ENCODE measurements around the gene DPP3. TPM values are rescaled to one million over a fixed set of nuclear protein-coding genes. Genes with fewer than 3 reads are reported as not detected.

The DPP3 gene
- total RNA-seq, 4 donors from 2014 or later: 17.8 to 33.3 (median 20.2) TPM

- intact Hi-C loops (cut with DNase I): no loop called here
- H3K4me3 ChIP-seq: no peak overlapping the region
- no peaks in the 10 kb centered on the region for H3K27me3 ChIP-seq
- 83% methylated on average over 11 of the region's 14 CpGs for WGBS
- no peaks in the 10 kb centered on the region for H3K4me1 ChIP-seq
- peaks cover 21 to 94% (median 64%) of the 10 kb centered on the region in 4 donors for H3K36me3 ChIP-seq
- H3K27ac ChIP-seq (replicated peaks in 1 of 4): no peak overlapping the region
- H3K9me3 ChIP-seq: no peaks in the 10 kb centered on the region
- TF ChIP-seq EP300 (IDR thresholded peaks at IDR 0.05) (no peak), POLR2AphosphoS5 (IDR thresholded peaks at IDR 0.05) (no peak), POLR2A (IDR thresholded peaks at IDR 0.05; ENCODE audit: low read depth) (no peak), CTCF (IDR thresholded peaks at IDR 0.05) (no peak)
- DNase-seq (ENCODE audit: extremely low spot score): no peak
Measured at GRCh38 chr11:66494935-66495334, 14.7 kb downstream of the DPP3 start.

DNA sequence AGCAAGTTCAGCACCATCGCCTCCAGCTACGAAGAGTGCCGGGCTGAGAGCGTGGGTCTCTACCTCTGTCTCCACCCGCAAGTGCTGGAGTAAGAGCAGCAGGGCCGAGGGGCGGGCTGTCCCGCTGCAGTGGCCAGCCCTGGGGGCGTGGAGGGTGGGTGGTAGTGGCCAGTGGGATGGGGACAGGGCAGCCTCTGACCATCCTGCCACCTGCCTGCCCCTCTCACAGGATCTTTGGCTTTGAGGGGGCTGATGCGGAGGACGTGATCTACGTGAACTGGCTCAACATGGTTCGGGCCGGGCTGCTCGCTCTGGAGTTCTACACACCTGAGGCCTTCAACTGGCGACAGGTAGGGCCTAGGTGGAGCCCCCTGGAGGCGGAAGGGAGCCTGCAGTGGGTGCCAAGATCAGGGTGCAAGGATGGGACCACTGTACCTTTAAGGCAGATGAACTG lies 15.2 kb downstream of the DPP3 start:
- Histone ChIP-seq H3K9me3 (no peaks in the 10 kb centered on the region), H3K4me3 (no peak overlapping the region), H3K4me1 (no peaks in the 10 kb centered on the region), H3K36me3 (peaks cover 23 to 96% (median 67%) of the 10 kb centered on the region in 4 donors), H3K27ac (replicated peaks in 1 of 4) (no peak overlapping the region), H3K27me3 (no peaks in the 10 kb centered on the region)
- TF ChIP-seq POLR2A (IDR thresholded peaks at IDR 0.05; ENCODE audit: low read depth) (no peak), CTCF (IDR thresholded peaks at IDR 0.05) (no peak), POLR2AphosphoS5 (IDR thresholded peaks at IDR 0.05) (no peak), EP300 (IDR thresholded peaks at IDR 0.05) (no peak)
- DNase-seq (ENCODE audit: extremely low spot score): no peak
- 94% methylated on average over 15 of the region's 17 CpGs for WGBS
- intact Hi-C loops (cut with DNase I): no loop called here

GRCh38 chr11:66497206-66497605 lies 17.0 kb downstream of the DPP3 start:
- H3K4me3 ChIP-seq: no peak overlapping the region
- DNase-seq (ENCODE audit: extremely low spot score): no peak
- no peaks in the 10 kb centered on the region for H3K4me1 ChIP-seq
- intact Hi-C loops (cut with DNase I): no loop called here
- H3K36me3 ChIP-seq: peaks cover 16 to 86% (median 61%) of the 10 kb centered on the region in 4 donors
- no peak for TF ChIP-seq EP300 (IDR thresholded peaks at IDR 0.05)
- TF ChIP-seq CTCF (IDR thresholded peaks at IDR 0.05): no peak
- TF ChIP-seq POLR2AphosphoS5 (IDR thresholded peaks at IDR 0.05): no peak
- no peak for TF ChIP-seq POLR2A (IDR thresholded peaks at IDR 0.05; ENCODE audit: low read depth)
- 97% methylated on average over 16 of the region's 16 CpGs for WGBS
- no peaks in the 10 kb centered on the region for H3K9me3 ChIP-seq
- no peaks in the 10 kb centered on the region for H3K27me3 ChIP-seq
- no peak overlapping the region for H3K27ac ChIP-seq (replicated peaks in 1 of 4)

- DNase-seq (ENCODE audit: extremely low spot score): no peak
- Histone ChIP-seq H3K27ac (replicated peaks in 1 of 4) (no peak overlapping the region), H3K27me3 (no peaks in the 10 kb centered on the region), H3K4me3 (no peak overlapping the region), H3K4me1 (no peaks in the 10 kb centered on the region), H3K36me3 (peaks cover 16 to 84% (median 53%) of the 10 kb centered on the region in 4 donors), H3K9me3 (no peaks in the 10 kb centered on the region)
- 98% methylated on average over 5 of the region's 5 CpGs for WGBS
- TF ChIP-seq EP300 (IDR thresholded peaks at IDR 0.05): no peak
- TF ChIP-seq POLR2AphosphoS5 (IDR thresholded peaks at IDR 0.05): no peak
- no peak for TF ChIP-seq POLR2A (IDR thresholded peaks at IDR 0.05; ENCODE audit: low read depth)
- no peak for TF ChIP-seq CTCF (IDR thresholded peaks at IDR 0.05)
- intact Hi-C loops (cut with DNase I): no loop called here
Measured at GRCh38 chr11:66498506-66498905, 18.3 kb downstream of the DPP3 start.

DNA sequence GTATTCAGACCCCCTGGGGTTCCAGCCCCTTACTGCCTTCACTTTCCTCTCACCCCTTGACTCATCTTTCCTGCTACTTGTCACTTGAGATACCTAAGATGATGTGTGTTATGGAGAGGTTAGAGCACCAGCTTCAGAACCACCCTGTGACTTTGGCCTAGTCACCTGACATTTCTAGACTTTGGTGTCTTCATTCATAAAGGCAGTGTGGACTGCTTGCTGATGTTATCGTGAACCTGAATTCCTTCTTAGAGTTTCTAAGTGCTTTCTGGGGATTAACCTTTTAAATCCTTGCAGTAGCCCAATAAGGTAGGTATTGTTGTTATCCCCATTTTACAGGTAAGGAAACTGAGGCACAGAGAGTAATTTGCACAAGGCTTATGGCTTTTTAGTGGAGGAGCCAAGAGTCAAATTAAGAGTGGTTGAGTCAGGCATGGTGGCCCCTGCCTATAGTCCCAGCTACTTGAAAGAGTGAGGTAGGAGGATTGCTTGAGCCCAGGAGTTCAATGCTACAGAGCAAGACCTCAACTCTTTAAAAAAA lies 25.1 kb downstream of the DPP3 start:
- DNase-seq (ENCODE audit: extremely low spot score): no peak
- TF ChIP-seq CTCF (IDR thresholded peaks at IDR 0.05) (no peak), POLR2A (IDR thresholded peaks at IDR 0.05; ENCODE audit: low read depth) (no peak), EP300 (IDR thresholded peaks at IDR 0.05) (no peak), POLR2AphosphoS5 (IDR thresholded peaks at IDR 0.05) (no peak)
- WGBS: 100% methylated on average over 1 of the region's 1 CpG
- intact Hi-C loops (cut with DNase I): no loop called here
- Histone ChIP-seq H3K27ac (replicated peaks in 1 of 4) (no peak overlapping the region), H3K4me3 (no peak overlapping the region), H3K27me3 (no peaks in the 10 kb centered on the region), H3K36me3 (peaks cover 8 to 37% (median 19%) of the 10 kb centered on the region in 4 donors), H3K4me1 (peaks cover 0 to 7% (median 6%) of the 10 kb centered on the region in 4 donors), H3K9me3 (no peaks in the 10 kb centered on the region)

Data from esophagus muscularis mucosa (tissue), 4 donors.